ENCODE data around the gene HMBS. TPM values are rescaled to one million over a fixed set of nuclear protein-coding genes. Genes with fewer than 3 reads are reported as not detected.
A peak's percentile ranks its signal among the peaks of the same experiment; 100 is the strongest.

HMBS gene
- total RNA-seq, 1 donor from 2014 or later: 39.8 TPM

DNA sequence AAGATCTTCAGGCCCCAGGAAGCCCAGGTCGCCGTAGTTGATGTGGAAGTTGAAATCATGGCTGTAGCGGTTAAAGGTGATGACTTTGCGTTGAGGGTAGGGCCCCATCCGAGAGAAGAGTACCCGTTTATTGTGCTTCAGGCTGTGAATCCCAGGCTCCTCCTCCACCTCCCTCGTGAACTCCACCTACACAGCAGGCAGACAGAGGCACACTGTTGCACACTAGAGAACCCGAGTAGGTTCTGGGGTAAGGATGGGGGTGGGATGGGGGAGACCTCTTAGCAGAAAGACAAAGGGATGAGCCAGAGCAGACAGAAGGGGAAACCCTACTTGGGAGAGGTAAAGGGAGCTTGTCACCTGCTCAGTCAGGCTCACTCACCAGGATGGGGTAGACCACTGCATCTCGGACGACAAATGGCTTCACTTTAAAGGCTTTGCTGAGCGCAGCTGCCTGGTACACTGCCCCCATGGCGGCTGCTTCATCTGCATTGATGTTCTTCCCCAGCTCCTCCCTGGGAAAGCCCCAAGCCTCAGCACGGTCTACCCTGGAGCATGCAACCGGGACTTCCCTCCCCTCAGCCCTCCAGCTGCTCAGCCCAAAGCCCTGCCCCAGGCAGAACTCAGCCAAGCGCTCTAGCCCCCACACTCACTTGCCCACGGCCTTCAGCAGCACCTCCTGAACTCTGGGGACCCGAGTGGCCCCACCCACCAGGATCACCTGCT is 33.1 kb upstream of the HMBS start:
- no peaks in the 10 kb centered on the region for H3K9me3 Mint-ChIP-seq (ENCODE audit: low read depth)
- TF ChIP-seq, protein P1, sequence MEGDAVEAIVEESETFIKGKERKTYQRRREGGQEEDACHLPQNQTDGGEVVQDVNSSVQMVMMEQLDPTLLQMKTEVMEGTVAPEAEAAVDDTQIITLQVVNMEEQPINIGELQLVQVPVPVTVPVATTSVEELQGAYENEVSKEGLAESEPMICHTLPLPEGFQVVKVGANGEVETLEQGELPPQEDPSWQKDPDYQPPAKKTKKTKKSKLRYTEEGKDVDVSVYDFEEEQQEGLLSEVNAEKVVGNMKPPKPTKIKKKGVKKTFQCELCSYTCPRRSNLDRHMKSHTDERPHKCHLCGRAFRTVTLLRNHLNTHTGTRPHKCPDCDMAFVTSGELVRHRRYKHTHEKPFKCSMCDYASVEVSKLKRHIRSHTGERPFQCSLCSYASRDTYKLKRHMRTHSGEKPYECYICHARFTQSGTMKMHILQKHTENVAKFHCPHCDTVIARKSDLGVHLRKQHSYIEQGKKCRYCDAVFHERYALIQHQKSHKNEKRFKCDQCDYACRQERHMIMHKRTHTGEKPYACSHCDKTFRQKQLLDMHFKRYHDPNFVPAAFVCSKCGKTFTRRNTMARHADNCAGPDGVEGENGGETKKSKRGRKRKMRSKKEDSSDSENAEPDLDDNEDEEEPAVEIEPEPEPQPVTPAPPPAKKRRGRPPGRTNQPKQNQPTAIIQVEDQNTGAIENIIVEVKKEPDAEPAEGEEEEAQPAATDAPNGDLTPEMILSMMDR (IDR thresholded peaks at IDR 0.05; ENCODE audit: unreplicated experiment): no peak
- peaks cover 32% of the 10 kb centered on the region for H3K36me3 Mint-ChIP-seq (ENCODE audit: insufficient read depth)
- H3K4me3 Mint-ChIP-seq (ENCODE audit: low read depth): no peak overlapping the region
- peaks cover 8% of the 10 kb centered on the region for H3K4me1 Mint-ChIP-seq (ENCODE audit: low read depth)
- no peaks in the 10 kb centered on the region for H3K27me3 Mint-ChIP-seq
- DNase-seq (ENCODE audit: low spot score, unreplicated experiment): no peak
- H3K27ac Mint-ChIP-seq: no peak overlapping the region

DNA sequence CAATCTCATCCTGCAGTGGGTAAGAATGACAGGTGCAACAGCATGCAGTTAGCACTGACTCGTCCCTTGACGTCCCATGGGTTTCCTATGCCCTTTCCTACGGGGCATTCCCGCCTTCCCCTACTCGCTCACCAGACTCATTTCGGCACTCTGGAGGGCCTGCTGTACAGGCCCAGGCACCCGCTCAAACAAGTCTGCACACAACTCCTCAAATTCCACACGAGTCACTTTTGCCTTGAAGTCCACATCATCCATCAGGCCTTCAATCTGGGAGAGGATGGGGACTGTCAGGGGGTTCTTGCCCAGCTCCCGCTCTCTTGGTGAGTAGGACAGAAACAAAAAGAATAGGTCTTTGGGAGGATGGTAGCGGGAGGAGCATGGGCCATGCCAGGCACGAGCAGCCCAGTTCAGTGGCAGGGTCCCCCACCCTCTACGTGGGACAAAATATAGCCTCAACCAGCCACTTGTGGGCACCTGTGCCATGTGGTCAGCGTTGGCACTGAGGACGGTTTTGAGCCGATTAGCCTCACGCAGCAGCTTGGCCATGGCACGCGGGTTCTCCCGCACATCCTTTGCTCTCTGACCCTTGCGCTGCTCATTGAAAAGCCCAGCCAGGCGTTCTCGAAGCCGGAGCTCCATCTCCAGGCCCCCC is 32.4 kb upstream of the HMBS start:
- Mint-ChIP-seq H3K27me3 (no peaks in the 10 kb centered on the region), H3K4me1 (ENCODE audit: low read depth) (peaks cover 8% of the 10 kb centered on the region), H3K27ac (no peak overlapping the region), H3K36me3 (ENCODE audit: insufficient read depth) (peaks cover 30% of the 10 kb centered on the region), H3K4me3 (ENCODE audit: low read depth) (no peak overlapping the region), H3K9me3 (ENCODE audit: low read depth) (no peaks in the 10 kb centered on the region)
- TF ChIP-seq, protein P1 (IDR thresholded peaks at IDR 0.05; ENCODE audit: unreplicated experiment): no peak
- no peak for DNase-seq (ENCODE audit: low spot score, unreplicated experiment)

DNA sequence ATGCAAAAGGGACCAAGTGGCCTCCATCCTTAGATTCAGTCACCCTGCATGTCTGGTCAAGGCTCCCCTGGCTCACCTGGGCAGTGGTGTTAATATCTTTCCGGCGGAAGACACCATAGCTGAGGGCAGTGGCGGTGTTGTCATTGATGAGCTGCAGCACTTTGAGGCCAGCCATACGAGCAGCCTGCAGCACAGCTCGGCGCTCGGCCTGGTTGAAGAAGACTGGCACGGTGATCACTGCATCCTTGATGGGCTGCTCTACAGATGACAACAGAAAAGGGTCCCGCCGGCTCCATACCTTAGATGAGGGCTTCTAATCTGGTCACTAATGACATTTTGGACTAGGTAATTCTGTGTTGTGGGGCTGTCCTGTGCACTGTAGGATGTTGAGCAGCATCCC is 30.3 kb upstream of the HMBS start:
- Mint-ChIP-seq H3K27ac (no peak overlapping the region), H3K4me1 (ENCODE audit: low read depth) (peaks cover 20% of the 10 kb centered on the region), H3K9me3 (ENCODE audit: low read depth) (no peaks in the 10 kb centered on the region), H3K4me3 (ENCODE audit: low read depth) (peak overlapping the region; percentile 47), H3K36me3 (ENCODE audit: insufficient read depth) (peaks cover 20% of the 10 kb centered on the region), H3K27me3 (no peaks in the 10 kb centered on the region)
- TF ChIP-seq, protein P1 (IDR thresholded peaks at IDR 0.05; ENCODE audit: unreplicated experiment): no peak
- no peak for DNase-seq (ENCODE audit: low spot score, unreplicated experiment)

DNA sequence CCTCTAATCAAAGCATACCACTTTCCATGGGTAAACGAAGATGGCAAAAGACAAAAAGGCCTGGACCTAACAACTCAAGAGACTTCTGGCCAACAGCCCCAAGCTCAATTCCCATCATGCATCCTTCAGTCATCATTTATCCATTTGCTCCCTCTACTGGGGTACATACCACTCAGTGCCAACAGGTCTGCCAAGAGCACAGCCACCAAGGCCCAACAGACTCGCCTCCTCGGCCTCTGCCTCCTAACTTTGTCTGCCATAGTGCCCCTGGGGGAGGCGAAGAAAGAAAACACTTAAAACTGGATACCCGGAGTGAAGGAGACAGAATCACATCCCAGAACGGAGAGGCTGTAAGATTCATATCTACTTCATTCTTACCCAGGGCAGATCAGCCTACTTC is 28.8 kb upstream of the HMBS start:
- DNase-seq (ENCODE audit: low spot score, unreplicated experiment): no peak
- H3K4me3 Mint-ChIP-seq (ENCODE audit: low read depth): peak overlapping the region; percentile 83
- H3K27ac Mint-ChIP-seq: peak overlapping the region; percentile 88
- TF ChIP-seq, protein P1 (IDR thresholded peaks at IDR 0.05; ENCODE audit: unreplicated experiment): no peak
- peaks cover 17% of the 10 kb centered on the region for H3K36me3 Mint-ChIP-seq (ENCODE audit: insufficient read depth)
- H3K27me3 Mint-ChIP-seq: no peaks in the 10 kb centered on the region
- no peaks in the 10 kb centered on the region for H3K9me3 Mint-ChIP-seq (ENCODE audit: low read depth)
- H3K4me1 Mint-ChIP-seq (ENCODE audit: low read depth): peaks cover 20% of the 10 kb centered on the region

DNA sequence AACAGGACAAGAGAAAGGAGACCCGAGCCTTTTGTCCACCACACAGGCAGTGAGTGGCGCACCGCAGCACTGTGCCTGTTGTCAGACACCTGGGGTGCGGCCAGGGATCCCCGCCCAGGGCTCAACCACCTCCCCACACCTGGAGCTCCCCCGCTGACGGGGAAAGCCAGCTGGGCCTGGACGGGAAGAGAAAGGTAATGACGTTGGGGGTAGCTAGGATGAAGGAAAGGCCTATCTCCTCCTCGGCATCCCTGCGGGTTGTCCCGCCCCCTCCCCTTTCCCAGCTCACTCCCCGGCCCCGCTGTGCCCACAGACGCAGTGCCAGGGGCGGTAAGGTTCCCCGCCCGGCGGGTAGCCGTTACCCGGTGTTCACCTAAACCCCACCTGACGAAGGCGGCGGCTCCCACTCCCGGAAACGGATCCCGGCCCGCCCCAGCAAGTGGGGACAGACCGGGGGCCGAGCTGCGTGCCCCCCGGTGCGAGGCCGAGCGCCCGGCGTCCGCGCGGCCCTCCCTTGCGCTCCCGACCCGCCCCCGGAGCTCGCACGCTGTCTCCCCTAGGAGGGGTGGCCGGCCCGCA is 28.2 kb upstream of the HMBS start:
- Mint-ChIP-seq H3K9me3 (ENCODE audit: low read depth) (no peaks in the 10 kb centered on the region), H3K27me3 (no peaks in the 10 kb centered on the region), H3K4me1 (ENCODE audit: low read depth) (peaks cover 20% of the 10 kb centered on the region), H3K36me3 (ENCODE audit: insufficient read depth) (peaks cover 17% of the 10 kb centered on the region), H3K4me3 (ENCODE audit: low read depth) (peak overlapping the region; percentile 83), H3K27ac (peak overlapping the region; percentile 96)
- TF ChIP-seq, protein P1 (IDR thresholded peaks at IDR 0.05; ENCODE audit: unreplicated experiment): peak; percentile 27
- DNase-seq (ENCODE audit: low spot score, unreplicated experiment): peak; percentile 27

All from progenitor cell of endocrine pancreas (in vitro differentiated cells).